HG03135 (cell line): ENCODE results near the gene RFTN1.

ENCODE experiments used
- ATAC-seq: cut with Tn5 transposase; IDR thresholded peaks from one replicate; pipeline ENCODE4 v1.9.1; 2021; ENCODE audit warnings: mild to moderate bottlenecking, moderate library complexity; ENCODE audit not compliant: unreplicated experiment

Gene RFTN1

GRCh38 chr3:16309558-16309957 is 203.9 kb downstream of the RFTN1 start:
- peak; percentile 67 for ATAC-seq

- no peak for ATAC-seq
Measured at GRCh38 chr3:16308727-16309126, 204.8 kb downstream of the RFTN1 start.

- ATAC-seq = no peak
Measured at GRCh38 chr3:16307832-16308531, 205.5 kb downstream of the RFTN1 start.

GRCh38 chr3:16305111-16305541 is 208.4 kb downstream of the RFTN1 start:
- ATAC-seq = no peak

GRCh38 chr3:16304061-16305010 is 209.2 kb downstream of the RFTN1 start:
- no peak for ATAC-seq

- ATAC-seq = no peak
Measured at GRCh38 chr3:16303037-16303575, 210.4 kb downstream of the RFTN1 start.

- ATAC-seq = no peak
Measured at GRCh38 chr3:16302082-16302631, 211.3 kb downstream of the RFTN1 start.

- no peak for ATAC-seq
Measured at GRCh38 chr3:16301507-16301906, 212.0 kb downstream of the RFTN1 start.

GRCh38 chr3:16300881-16301359 is 212.6 kb downstream of the RFTN1 start:
- ATAC-seq = peak; percentile 63

GRCh38 chr3:16300307-16300706 is 213.2 kb downstream of the RFTN1 start:
- no peak for ATAC-seq

GRCh38 chr3:16299746-16300145 is 213.8 kb downstream of the RFTN1 start:
- ATAC-seq = no peak

GRCh38 chr3:16298891-16299290 is 214.6 kb downstream of the RFTN1 start:
- no peak for ATAC-seq

- ATAC-seq = no peak
Measured at GRCh38 chr3:16297997-16298885, 215.3 kb downstream of the RFTN1 start.

- ATAC-seq = no peak
Measured at GRCh38 chr3:16295298-16295890, 218.1 kb downstream of the RFTN1 start.

GRCh38 chr3:16294844-16295243 is 218.7 kb downstream of the RFTN1 start:
- ATAC-seq = no peak

GRCh38 chr3:16290827-16291196 is 222.7 kb downstream of the RFTN1 start:
- ATAC-seq = no peak

- no peak for ATAC-seq
Measured at GRCh38 chr3:16290007-16290826, 223.3 kb downstream of the RFTN1 start.

GRCh38 chr3:16289144-16289889 is 224.2 kb downstream of the RFTN1 start:
- ATAC-seq = no peak
